Esophagus muscularis mucosa (tissue), 4 donors: ENCODE measurements around the gene FHIP2A.

Experiments
- CTCF ChIP-seq, 3 experiments: fragments of 200-600 bp in 2 of 3; fragments of 450-650 bp in 1 of 3; sonication (generic) in 2 of 3; IDR thresholded peaks; one replicate each; pipeline ENCODE4 v1.5.1; 2017 to 2019; ENCODE audit warnings: antibody characterized with exemption in 3 of 3, mild to moderate bottlenecking in 2 of 3, moderate library complexity in 1 of 3
- EP300 ChIP-seq: sonication (generic); formaldehyde crosslinking; IDR thresholded peaks from one replicate; pipeline ENCODE4 v1.6.1; 2017; ENCODE audit warnings: antibody characterized with exemption
- POLR2A ChIP-seq: fragments of 450-650 bp; IDR thresholded peaks from one replicate; pipeline ENCODE4 v1.6.1; 2017; ENCODE audit warnings: antibody characterized with exemption, moderate library complexity, mild to moderate bottlenecking, low read depth
- POLR2AphosphoS5 ChIP-seq, 2 donors: sonication (generic); formaldehyde crosslinking; IDR thresholded peaks; one replicate each; pipeline ENCODE4 v1.6.1; 2017; ENCODE audit warnings: antibody characterized with exemption in 2 of 2

- TF ChIP-seq CTCF (IDR thresholded peaks at IDR 0.05) (no peak), EP300 (no peak), POLR2A (no peak), POLR2AphosphoS5 (IDR thresholded peaks at IDR 0.05) (no peak)
Observed at GRCh38 chr10:114772496-114773196, 48.9 kb upstream of the FHIP2A start.
